ENCODE results near the gene ASPN.

Gene ASPN

GRCh38 chr9:92479346-92479745 is 3.0 kb downstream of the ASPN start:
- no peak overlapping the region for H3K4me3 ChIP-seq (replicated peaks in 1 of 2; ENCODE audit: low read depth in 2 of 2, low read length in 2 of 2)
- no peak for DNase-seq (ENCODE audit: low read depth in 2 of 2)
- no peak for TF ChIP-seq CTCF (IDR thresholded peaks at IDR 0.05; ENCODE audit: low read depth, low read length)

- H3K4me3 ChIP-seq (replicated peaks in 1 of 2; ENCODE audit: low read depth in 2 of 2, low read length in 2 of 2) = no peak overlapping the region
- DNase-seq (ENCODE audit: low read depth in 2 of 2) = no peak
- no peak for TF ChIP-seq CTCF (IDR thresholded peaks at IDR 0.05; ENCODE audit: low read depth, low read length)
These were observed 3.5 kb downstream of the ASPN start for GRCh38 chr9:92478783-92479182.

- no peak for DNase-seq (ENCODE audit: low read depth in 2 of 2)
- no peak overlapping the region for H3K4me3 ChIP-seq (replicated peaks in 1 of 2; ENCODE audit: low read depth in 2 of 2, low read length in 2 of 2)
- no peak for TF ChIP-seq CTCF (IDR thresholded peaks at IDR 0.05; ENCODE audit: low read depth, low read length)
These were observed 5.3 kb downstream of the ASPN start for GRCh38 chr9:92476962-92477361.

GRCh38 chr9:92474587-92474986 is 7.7 kb downstream of the ASPN start:
- no peak for TF ChIP-seq CTCF (IDR thresholded peaks at IDR 0.05; ENCODE audit: low read depth, low read length)
- DNase-seq (ENCODE audit: low read depth in 2 of 2) = no peak
- H3K4me3 ChIP-seq (replicated peaks in 1 of 2; ENCODE audit: low read depth in 2 of 2, low read length in 2 of 2) = no peak overlapping the region

GRCh38 chr9:92468206-92468605 is 14.1 kb downstream of the ASPN start:
- DNase-seq (ENCODE audit: low read depth in 2 of 2) = peak in 1 of 2 donors; percentile 55
- H3K4me3 ChIP-seq (replicated peaks in 1 of 2; ENCODE audit: low read depth in 2 of 2, low read length in 2 of 2) = no peak overlapping the region
- no peak for TF ChIP-seq CTCF (IDR thresholded peaks at IDR 0.05; ENCODE audit: low read depth, low read length)

- H3K4me3 ChIP-seq (replicated peaks in 1 of 2; ENCODE audit: low read depth in 2 of 2, low read length in 2 of 2) = no peak overlapping the region
- TF ChIP-seq CTCF (IDR thresholded peaks at IDR 0.05; ENCODE audit: low read depth, low read length) = no peak
- peak in 1 of 2 donors; percentile 14 for DNase-seq (ENCODE audit: low read depth in 2 of 2)
These were observed 14.8 kb downstream of the ASPN start for GRCh38 chr9:92467511-92467910.

GRCh38 chr9:92467041-92467440 is 15.3 kb downstream of the ASPN start:
- TF ChIP-seq CTCF (IDR thresholded peaks at IDR 0.05; ENCODE audit: low read depth, low read length) = no peak
- no peak for DNase-seq (ENCODE audit: low read depth in 2 of 2)
- H3K4me3 ChIP-seq (replicated peaks in 1 of 2; ENCODE audit: low read depth in 2 of 2, low read length in 2 of 2) = no peak overlapping the region
